ENCODE results near the gene RNF19B. TPM values are rescaled to one million over a fixed set of nuclear protein-coding genes. Genes with fewer than 3 reads are reported as not detected.

The RNF19B gene
- total RNA-seq, 1 donor from 2014 or later, result 34.3 TPM

- H3K27ac ChIP-seq, result peak overlapping the region; percentile 52
Observed at GRCh38 chr1:33009561-33009960, 45.0 kb upstream of the RNF19B start.

GRCh38 chr1:33008051-33008914 is 43.7 kb upstream of the RNF19B start:
- ATAC-seq, result peak; percentile 87
- Histone ChIP-seq H3K9me3 (no peaks in the 10 kb centered on the region), H3K4me3 (no peak overlapping the region), H3K4me1 (peaks cover 65% of the 10 kb centered on the region), H3K36me3 (peaks cover 33% of the 10 kb centered on the region), H3K27ac (peak overlapping the region; percentile 27), H3K27me3 (no peaks in the 10 kb centered on the region)
- no peak for TF ChIP-seq CTCF (IDR thresholded peaks at IDR 0.05)
- intact Hi-C loops (cut with DNase I), result no loop called here
- no peak for DNase-seq

More at GRCh38 chr1:33009561-33009960, 45.0 kb upstream of the RNF19B start:
- intact Hi-C loops (cut with DNase I), result no loop called here
- ATAC-seq, result no peak
- TF ChIP-seq CTCF (IDR thresholded peaks at IDR 0.05), result no peak
- DNase-seq, result no peak
- no peaks in the 10 kb centered on the region for H3K9me3 ChIP-seq
- no peaks in the 10 kb centered on the region for H3K27me3 ChIP-seq
- H3K4me3 ChIP-seq, result no peak overlapping the region
- H3K4me1 ChIP-seq, result peaks cover 65% of the 10 kb centered on the region
- peaks cover 46% of the 10 kb centered on the region for H3K36me3 ChIP-seq

GRCh38 chr1:33007190-33008050 is 42.8 kb upstream of the RNF19B start:
- intact Hi-C loops (cut with DNase I), result no loop called here
- ATAC-seq, result peak; percentile 73
- Histone ChIP-seq H3K9me3 (no peaks in the 10 kb centered on the region), H3K36me3 (peaks cover 24% of the 10 kb centered on the region), H3K4me3 (no peak overlapping the region), H3K4me1 (peaks cover 65% of the 10 kb centered on the region), H3K27ac (peak overlapping the region; percentile 27), H3K27me3 (no peaks in the 10 kb centered on the region)
- peak; percentile 45 for TF ChIP-seq CTCF (IDR thresholded peaks at IDR 0.05)
- no peak for DNase-seq

- H3K27ac ChIP-seq, result no peak overlapping the region
- no peaks in the 10 kb centered on the region for H3K27me3 ChIP-seq
- ATAC-seq (no peak), DNase-seq (no peak)
- intact Hi-C loops (cut with DNase I), result no loop called here
- no peak for TF ChIP-seq CTCF (IDR thresholded peaks at IDR 0.05)
- no peaks in the 10 kb centered on the region for H3K9me3 ChIP-seq
- peaks cover 17% of the 10 kb centered on the region for H3K36me3 ChIP-seq
- no peak overlapping the region for H3K4me3 ChIP-seq
- peaks cover 56% of the 10 kb centered on the region for H3K4me1 ChIP-seq
Observed at GRCh38 chr1:33005838-33006421, 41.3 kb upstream of the RNF19B start.

GRCh38 chr1:33005117-33005837 is 40.7 kb upstream of the RNF19B start:
- ATAC-seq (no peak), DNase-seq (no peak)
- Histone ChIP-seq H3K27ac (no peak overlapping the region), H3K9me3 (no peaks in the 10 kb centered on the region), H3K27me3 (no peaks in the 10 kb centered on the region), H3K4me3 (no peak overlapping the region), H3K36me3 (peaks cover 17% of the 10 kb centered on the region), H3K4me1 (peaks cover 54% of the 10 kb centered on the region)
- TF ChIP-seq CTCF (IDR thresholded peaks at IDR 0.05), result no peak
- intact Hi-C loops (cut with DNase I), result no loop called here

All from upper lobe of right lung (tissue), 1 donor.